Dendritic cell treated with granulocyte-macrophage colony-stimulating factor and Interleukin-4, amounts not matched to agents 40 ng/mL and 50 ng/mL, for 4 days (primary cell): Measurements from ENCODE around the gene KCNE3.

Source experiments
- H3K27ac Mint-ChIP-seq: one replicate; pipeline ENCODE4 v1.8.0; 2022; ENCODE audit warnings: mild to moderate bottlenecking, mixed read lengths
- H3K27me3 Mint-ChIP-seq: one replicate; pipeline ENCODE4 v1.8.0; 2022; ENCODE audit warnings: mild to moderate bottlenecking, mixed read lengths
- H3K36me3 Mint-ChIP-seq: one replicate; pipeline ENCODE4 v1.8.0; 2022; ENCODE audit warnings: low read depth, mixed read lengths
- H3K4me1 Mint-ChIP-seq: one replicate; pipeline ENCODE4 v1.8.0; 2022; ENCODE audit warnings: low read depth, mixed read lengths
- H3K4me3 Mint-ChIP-seq: one replicate; pipeline ENCODE4 v1.8.0; 2022; ENCODE audit warnings: mild to moderate bottlenecking, moderate library complexity, mixed read lengths
- H3K9me3 Mint-ChIP-seq: one replicate; pipeline ENCODE4 v1.8.0; 2022; ENCODE audit warnings: mixed read lengths
- intact Hi-C: fragments of 100-400 bp; cut with micrococcal nuclease; formaldehyde crosslinking; loops from one replicate; pipeline ENCODE4 v1.15.0; 2022

KCNE3 gene

DNA sequence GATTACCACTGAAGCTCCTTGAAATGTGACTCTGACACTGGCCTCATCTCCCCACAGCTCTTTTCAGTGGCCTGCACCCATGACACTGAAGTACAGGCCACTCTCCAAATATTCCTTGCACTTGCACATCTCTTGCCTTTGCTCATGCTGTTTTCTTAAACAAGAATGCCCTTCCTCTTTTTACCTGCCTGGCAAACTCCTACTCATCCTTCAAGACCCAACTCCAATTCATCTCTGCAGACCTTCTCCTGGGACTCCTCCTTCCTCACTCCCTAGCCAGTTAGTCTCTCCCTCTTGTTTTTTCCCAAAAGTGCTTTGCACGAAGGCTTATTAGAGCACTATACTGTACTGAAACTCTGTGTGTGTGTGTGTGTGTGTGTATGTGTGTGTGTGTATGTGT, 2.6 kb downstream of the KCNE3 start:
- Mint-ChIP-seq H3K27ac (no peak overlapping the region), H3K4me3 (no peak overlapping the region), H3K36me3 (peaks cover 8% of the 10 kb centered on the region), H3K27me3 (no peaks in the 10 kb centered on the region), H3K4me1 (peaks cover 68% of the 10 kb centered on the region), H3K9me3 (no peaks in the 10 kb centered on the region)
- intact Hi-C loops: loop anchor here (5.0 kb wide), 1 partner anchor 118 kb away; no protein-coding TSS in a partner anchor

DNA sequence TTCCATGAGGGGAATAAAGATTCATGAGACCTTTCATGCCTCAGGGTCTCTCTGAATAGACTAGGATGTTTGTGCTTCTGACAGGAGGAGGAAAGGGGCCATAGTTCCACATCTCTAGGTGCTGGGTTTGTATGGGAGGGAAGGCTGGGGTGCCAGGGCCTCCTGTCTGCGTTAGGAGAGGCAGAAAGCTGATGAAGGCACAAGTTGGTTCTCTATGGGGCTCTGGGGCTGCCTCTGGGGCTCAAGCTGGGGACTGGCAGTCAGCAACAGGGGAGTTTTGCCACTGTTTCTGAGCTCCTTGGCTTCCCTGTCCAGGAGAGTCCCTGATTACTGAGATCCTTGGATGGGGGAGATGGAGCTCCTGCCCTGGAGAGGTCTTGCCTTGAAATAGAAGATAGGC, 4.1 kb downstream of the KCNE3 start:
- intact Hi-C loops: loop anchor here (5.0 kb wide), 1 partner anchor 119 kb away; no protein-coding TSS in a partner anchor
- Mint-ChIP-seq H3K36me3 (peaks cover 8% of the 10 kb centered on the region), H3K27me3 (no peaks in the 10 kb centered on the region), H3K4me1 (peaks cover 59% of the 10 kb centered on the region), H3K27ac (no peak overlapping the region), H3K4me3 (no peak overlapping the region), H3K9me3 (no peaks in the 10 kb centered on the region)

DNA sequence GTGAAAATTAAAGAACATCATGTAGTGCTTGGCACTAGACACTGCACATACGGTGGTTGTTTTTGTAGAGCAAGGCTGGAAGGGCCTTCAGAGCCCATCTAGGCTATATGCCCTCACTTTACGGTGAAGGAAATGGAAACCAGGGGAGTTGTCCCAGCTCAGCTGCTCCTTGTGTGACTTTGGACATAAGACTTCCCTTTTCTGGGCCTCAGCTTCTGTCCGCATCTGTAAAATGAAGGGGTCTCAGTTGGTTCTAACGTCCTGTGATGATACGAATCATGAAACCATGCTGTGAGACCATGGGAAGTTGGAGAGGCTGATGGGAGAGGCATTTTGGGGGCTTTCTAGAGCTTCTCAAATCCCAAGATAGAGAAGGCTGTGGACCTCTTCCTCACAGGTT, 4.7 kb downstream of the KCNE3 start:
- H3K27me3 Mint-ChIP-seq: no peaks in the 10 kb centered on the region

GRCh38 chr11:74462009-74462408, 5.3 kb downstream of the KCNE3 start:
- H3K27me3 Mint-ChIP-seq: no peaks in the 10 kb centered on the region
- H3K9me3 Mint-ChIP-seq: no peaks in the 10 kb centered on the region
- H3K4me3 Mint-ChIP-seq: no peak overlapping the region
- peaks cover 50% of the 10 kb centered on the region for H3K4me1 Mint-ChIP-seq
- H3K36me3 Mint-ChIP-seq: peaks cover 8% of the 10 kb centered on the region
- no peak overlapping the region for H3K27ac Mint-ChIP-seq
- intact Hi-C loops: loop anchor here (5.0 kb wide), 1 partner anchor 120 kb away; no protein-coding TSS in a partner anchor

More for the DNA sequence above, 4.7 kb downstream of the KCNE3 start:
- Mint-ChIP-seq H3K27ac (no peak overlapping the region), H3K36me3 (peaks cover 8% of the 10 kb centered on the region), H3K4me3 (no peak overlapping the region), H3K9me3 (no peaks in the 10 kb centered on the region), H3K4me1 (peaks cover 53% of the 10 kb centered on the region)
- intact Hi-C loops: loop anchor here (5.0 kb wide), 1 partner anchor 120 kb away; no protein-coding TSS in a partner anchor

DNA sequence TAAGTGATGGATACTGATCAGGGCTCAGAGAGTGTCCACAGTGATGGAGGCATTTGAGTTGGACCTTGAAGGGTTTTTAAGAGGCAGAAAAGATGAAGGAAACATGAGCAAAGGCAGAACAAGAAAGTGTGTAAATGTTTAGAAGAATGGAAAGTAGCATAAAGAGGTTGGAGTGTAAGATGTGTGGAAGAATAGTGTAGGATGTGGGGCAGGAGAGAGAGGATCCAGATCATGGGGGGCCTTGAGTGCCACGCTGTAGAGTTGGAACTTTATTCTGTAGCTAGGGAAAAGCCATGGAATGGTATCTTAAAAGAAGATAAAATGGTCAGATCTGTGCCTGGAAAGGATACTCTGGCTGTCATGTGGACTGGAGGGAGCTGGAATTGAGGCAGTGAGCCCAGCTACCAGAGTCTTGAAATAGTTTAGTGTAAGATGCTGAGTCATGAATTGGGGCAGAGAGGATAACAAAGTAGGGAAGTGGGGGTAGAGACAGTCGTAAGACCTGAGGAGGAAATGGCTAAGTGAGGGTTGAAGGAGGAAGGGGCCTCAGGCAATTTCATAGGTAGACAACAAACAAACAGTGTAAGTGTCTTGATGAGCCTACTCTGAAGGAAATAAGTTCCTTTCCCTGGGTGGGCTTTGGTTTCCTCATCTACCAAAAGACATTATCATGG, 6.7 kb downstream of the KCNE3 start:
- Mint-ChIP-seq H3K27ac (no peak overlapping the region), H3K4me1 (peaks cover 36% of the 10 kb centered on the region), H3K36me3 (peaks cover 8% of the 10 kb centered on the region), H3K27me3 (no peaks in the 10 kb centered on the region), H3K9me3 (no peaks in the 10 kb centered on the region), H3K4me3 (no peak overlapping the region)
- intact Hi-C loops: loop anchor here (5.0 kb wide), 1 partner anchor 122 kb away; no protein-coding TSS in a partner anchor

- H3K36me3 Mint-ChIP-seq: peaks cover 8% of the 10 kb centered on the region
- intact Hi-C loops: loop anchor here (5.0 kb wide), 1 partner anchor 122 kb away; no protein-coding TSS in a partner anchor
- H3K4me3 Mint-ChIP-seq: no peak overlapping the region
- H3K27ac Mint-ChIP-seq: no peak overlapping the region
- H3K27me3 Mint-ChIP-seq: no peaks in the 10 kb centered on the region
- H3K4me1 Mint-ChIP-seq: peaks cover 31% of the 10 kb centered on the region
- H3K9me3 Mint-ChIP-seq: no peaks in the 10 kb centered on the region
Observed at GRCh38 chr11:74460065-74460464, 7.3 kb downstream of the KCNE3 start.

GRCh38 chr11:74459584-74459983, 7.8 kb downstream of the KCNE3 start:
- intact Hi-C loops: loop anchor here (10.0 kb wide), 1 partner anchor 275 kb away; the partner anchor contains the start of gene CHRDL2
- no peaks in the 10 kb centered on the region for H3K27me3 Mint-ChIP-seq
- H3K27ac Mint-ChIP-seq: no peak overlapping the region
- H3K4me1 Mint-ChIP-seq: peaks cover 26% of the 10 kb centered on the region
- H3K9me3 Mint-ChIP-seq: no peaks in the 10 kb centered on the region
- no peak overlapping the region for H3K4me3 Mint-ChIP-seq
- peaks cover 8% of the 10 kb centered on the region for H3K36me3 Mint-ChIP-seq

GRCh38 chr11:74457356-74457755, 10.0 kb downstream of the KCNE3 start:
- H3K27ac Mint-ChIP-seq: peak overlapping the region; percentile 15
- H3K4me1 Mint-ChIP-seq: peaks cover 15% of the 10 kb centered on the region
- H3K27me3 Mint-ChIP-seq: no peaks in the 10 kb centered on the region
- no peaks in the 10 kb centered on the region for H3K9me3 Mint-ChIP-seq
- no peak overlapping the region for H3K4me3 Mint-ChIP-seq
- intact Hi-C loops: loop anchor here (10.0 kb wide), 1 partner anchor 277 kb away; the partner anchor contains the start of gene CHRDL2
- H3K36me3 Mint-ChIP-seq: no peaks in the 10 kb centered on the region

GRCh38 chr11:74453373-74453975, 13.9 kb downstream of the KCNE3 start:
- Mint-ChIP-seq H3K27ac (no peak overlapping the region), H3K4me3 (no peak overlapping the region), H3K4me1 (peaks cover 39% of the 10 kb centered on the region), H3K36me3 (no peaks in the 10 kb centered on the region), H3K27me3 (no peaks in the 10 kb centered on the region), H3K9me3 (no peaks in the 10 kb centered on the region)
- intact Hi-C loops: loop anchor here (1.0 to 10.0 kb wide), 2 partner anchors 117 to 281 kb away; partner anchors contain the start of gene CHRDL2

- H3K36me3 Mint-ChIP-seq: no peaks in the 10 kb centered on the region
- peaks cover 39% of the 10 kb centered on the region for H3K4me1 Mint-ChIP-seq
- no peaks in the 10 kb centered on the region for H3K27me3 Mint-ChIP-seq
- H3K27ac Mint-ChIP-seq: no peak overlapping the region
- H3K9me3 Mint-ChIP-seq: no peaks in the 10 kb centered on the region
- H3K4me3 Mint-ChIP-seq: no peak overlapping the region
- intact Hi-C loops: loop anchor here (10.0 kb wide), 1 partner anchor 282 kb away; the partner anchor contains the start of gene CHRDL2
Observed at GRCh38 chr11:74452366-74452765, 15.0 kb downstream of the KCNE3 start.

DNA sequence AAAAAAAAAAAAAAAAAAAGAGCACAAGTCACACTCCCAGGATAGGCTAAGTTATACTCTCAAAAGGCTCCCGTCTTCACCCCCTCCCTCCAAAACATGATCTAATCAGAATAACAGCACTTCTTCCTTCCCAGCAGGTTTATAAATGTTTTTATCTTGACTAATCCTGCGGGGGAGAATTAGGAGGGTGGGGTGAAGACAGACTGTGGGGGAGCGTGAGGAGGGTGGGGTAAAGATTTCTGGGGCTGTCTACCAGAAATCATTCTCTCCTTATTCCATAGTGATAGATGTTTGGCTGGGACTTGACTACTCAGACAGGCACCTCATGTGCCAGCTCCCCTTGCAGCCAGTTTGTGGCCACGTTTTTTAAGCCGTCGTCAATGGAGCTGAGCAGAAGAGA, 17.0 kb downstream of the KCNE3 start:
- intact Hi-C loops: loop anchor here (10.0 kb wide), 1 partner anchor 284 kb away; the partner anchor contains the start of gene CHRDL2

DNA sequence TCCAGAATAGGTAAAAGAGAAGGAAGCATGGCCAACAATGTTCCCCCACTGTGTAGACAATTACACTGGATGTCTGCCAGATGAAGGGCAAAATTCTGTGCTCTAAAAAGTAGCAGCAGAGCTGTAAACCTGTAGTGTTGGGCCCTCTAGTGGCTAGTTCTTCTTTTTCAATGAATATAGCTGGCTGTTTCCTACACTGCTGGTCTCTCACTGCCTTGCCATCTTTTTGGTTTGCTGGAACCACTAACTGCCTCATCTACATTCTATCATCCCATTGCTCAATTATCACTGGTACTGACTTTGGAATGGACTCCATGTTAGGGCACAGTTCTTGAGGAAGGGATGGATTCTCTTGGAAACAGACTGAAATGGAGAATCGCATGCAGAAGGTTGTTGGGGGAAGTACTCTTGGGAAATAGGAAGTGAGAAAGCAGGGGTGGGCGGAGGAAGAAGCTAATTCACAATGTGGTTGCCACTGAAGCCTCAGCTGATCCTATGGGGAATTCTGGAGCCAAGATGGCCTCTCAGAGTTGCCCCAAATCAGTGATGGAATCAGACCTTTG, 17.9 kb downstream of the KCNE3 start:
- no peaks in the 10 kb centered on the region for H3K27me3 Mint-ChIP-seq
- intact Hi-C loops: loop anchor here (1.0 to 10.0 kb wide), 4 partner anchors 44 to 485 kb away; partner anchors contain the start of gene LIPT2
- H3K4me3 Mint-ChIP-seq: no peak overlapping the region
- H3K4me1 Mint-ChIP-seq: peaks cover 46% of the 10 kb centered on the region
- H3K9me3 Mint-ChIP-seq: no peaks in the 10 kb centered on the region
- no peaks in the 10 kb centered on the region for H3K36me3 Mint-ChIP-seq
- H3K27ac Mint-ChIP-seq: peak overlapping the region; percentile 63

More for the DNA sequence above, 17.0 kb downstream of the KCNE3 start:
- Mint-ChIP-seq H3K9me3 (no peaks in the 10 kb centered on the region), H3K27ac (peak overlapping the region; percentile 63), H3K4me3 (no peak overlapping the region), H3K36me3 (no peaks in the 10 kb centered on the region), H3K4me1 (peaks cover 41% of the 10 kb centered on the region), H3K27me3 (no peaks in the 10 kb centered on the region)

DNA sequence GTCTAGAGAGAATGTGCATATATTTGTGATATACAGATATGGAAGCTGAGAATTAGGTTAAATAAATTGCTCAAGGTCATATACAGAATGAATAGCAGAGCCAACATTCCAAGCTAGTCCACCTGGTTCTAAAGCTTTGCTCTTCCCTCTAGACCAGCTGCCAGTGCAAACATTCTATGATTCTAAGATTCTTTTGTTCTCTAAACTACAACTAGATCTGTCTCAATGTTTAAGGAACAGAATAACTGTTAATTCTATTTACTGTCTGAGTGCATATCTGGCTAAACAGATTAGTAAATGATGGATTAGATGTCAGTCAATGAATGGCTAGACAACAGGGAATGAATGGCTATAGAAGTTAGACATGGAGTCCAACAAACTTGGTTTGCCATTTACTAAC, 19.6 kb downstream of the KCNE3 start:
- no peak overlapping the region for H3K4me3 Mint-ChIP-seq
- no peaks in the 10 kb centered on the region for H3K27me3 Mint-ChIP-seq
- H3K36me3 Mint-ChIP-seq: no peaks in the 10 kb centered on the region
- H3K9me3 Mint-ChIP-seq: no peaks in the 10 kb centered on the region
- H3K27ac Mint-ChIP-seq: no peak overlapping the region
- intact Hi-C loops: loop anchor here (10.0 kb wide), 1 partner anchor 483 kb away; no protein-coding TSS in a partner anchor
- H3K4me1 Mint-ChIP-seq: peaks cover 42% of the 10 kb centered on the region

DNA sequence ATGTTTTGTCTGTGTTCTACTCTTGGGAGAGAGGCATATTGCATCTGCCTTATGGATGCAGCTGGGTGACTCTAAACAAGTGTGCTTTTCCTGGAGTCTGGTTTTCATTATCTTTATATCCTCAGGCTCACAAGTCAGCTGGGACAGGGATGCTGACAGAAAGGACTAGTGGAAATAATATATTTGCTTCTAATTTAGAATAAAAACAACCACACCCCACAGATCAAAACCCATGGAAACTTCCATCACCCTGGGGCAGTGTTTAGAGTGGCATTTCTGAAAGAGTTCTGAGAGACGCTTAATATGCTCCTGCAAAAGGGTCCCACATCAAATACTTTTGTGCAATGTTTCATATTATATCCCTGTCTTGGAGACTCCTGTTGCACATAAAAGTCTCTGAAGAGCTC, 20.8 kb downstream of the KCNE3 start:
- intact Hi-C loops: loop anchor here (10.0 kb wide), 1 partner anchor 482 kb away; no protein-coding TSS in a partner anchor
- Mint-ChIP-seq H3K36me3 (no peaks in the 10 kb centered on the region), H3K9me3 (no peaks in the 10 kb centered on the region), H3K27ac (no peak overlapping the region), H3K27me3 (no peaks in the 10 kb centered on the region), H3K4me3 (no peak overlapping the region), H3K4me1 (peaks cover 31% of the 10 kb centered on the region)
